RWPE2 (cell line): ENCODE data around the gene SH3RF2.

ENCODE experiments used
- ATAC-seq: fragments of 200-7000 bp; cut with Tn5 transposase; 3 replicates; pipeline ENCODE4 v1.9.1; 2021; ENCODE audit warnings: low read depth
- DNase-seq: peaks from one replicate; pipeline ENCODE4 v3.0.0-alpha.2; 2020; ENCODE audit warnings: low spot score
- H3K27ac ChIP-seq: fragments of 450-650 bp; 2 replicates; pipeline ENCODE4 v1.5.1; 2017; ENCODE audit warnings: mild to moderate bottlenecking; ENCODE audit not compliant: poor library complexity, severe bottlenecking
- H3K27me3 ChIP-seq: fragments of 250-450 bp; sonication (Bioruptor Pico); 2 replicates; pipeline ENCODE4 v1.5.1; 2021; ENCODE audit warnings: mild to moderate bottlenecking, moderate library complexity; ENCODE audit not compliant: insufficient read depth, poor library complexity, severe bottlenecking
- H3K36me3 ChIP-seq: fragments of 250-450 bp; sonication (Bioruptor Pico); 2 replicates; pipeline ENCODE4 v1.5.1; 2020; ENCODE audit warnings: low read depth, mild to moderate bottlenecking, moderate library complexity
- H3K4me1 ChIP-seq: fragments of 250-450 bp; sonication (Bioruptor Pico); 2 replicates; pipeline ENCODE4 v1.5.1; 2021; ENCODE audit warnings: mild to moderate bottlenecking, moderate library complexity; ENCODE audit not compliant: insufficient read depth, poor library complexity, severe bottlenecking
- H3K4me3 ChIP-seq: fragments of 250-450 bp; sonication (Bioruptor Pico); 2 replicates; pipeline ENCODE4 v1.5.1; 2021; ENCODE audit warnings: mild to moderate bottlenecking, moderate library complexity; ENCODE audit not compliant: severe bottlenecking
- H3K9me3 ChIP-seq: fragments of 250-450 bp; sonication (Bioruptor Pico); 2 replicates; pipeline ENCODE4 v1.5.1; 2021; ENCODE audit warnings: mild to moderate bottlenecking, moderate library complexity; ENCODE audit not compliant: severe bottlenecking
- TF ChIP-seq, protein P1 (sequence below): fragments of 450-650 bp; IDR thresholded peaks from one replicate; pipeline ENCODE4 v1.5.1; 2017; ENCODE audit warnings: mild to moderate bottlenecking, moderate library complexity; ENCODE audit not compliant: poor library complexity, severe bottlenecking

The SH3RF2 gene

DNA sequence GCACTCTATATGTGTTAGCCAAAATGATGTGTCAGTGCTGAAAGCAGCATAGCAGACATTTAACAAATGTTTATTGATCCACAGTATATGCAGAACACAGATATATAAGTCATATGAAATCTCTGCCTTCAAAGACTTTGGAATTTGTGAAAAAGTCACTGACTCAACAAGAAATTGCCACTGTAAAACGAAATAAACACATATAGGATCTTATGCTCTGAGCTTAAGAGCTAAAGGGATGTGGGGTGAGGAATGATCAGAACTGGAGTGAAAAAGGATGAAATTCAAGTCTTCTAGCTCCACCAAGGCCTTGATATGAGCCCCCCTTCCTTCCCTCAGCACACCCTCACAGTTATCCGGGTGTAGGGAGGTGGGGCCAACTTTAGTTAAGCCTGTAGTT lies 119.1 kb downstream of the SH3RF2 start:
- Histone ChIP-seq H3K36me3 (peaks cover 25% of the 10 kb centered on the region), H3K27ac (no peak overlapping the region), H3K4me3 (no peak overlapping the region), H3K9me3 (no peaks in the 10 kb centered on the region), H3K27me3 (no peaks in the 10 kb centered on the region), H3K4me1 (no peaks in the 10 kb centered on the region)
- ATAC-seq, result no peak
- DNase-seq, result no peak
- TF ChIP-seq, protein P1, sequence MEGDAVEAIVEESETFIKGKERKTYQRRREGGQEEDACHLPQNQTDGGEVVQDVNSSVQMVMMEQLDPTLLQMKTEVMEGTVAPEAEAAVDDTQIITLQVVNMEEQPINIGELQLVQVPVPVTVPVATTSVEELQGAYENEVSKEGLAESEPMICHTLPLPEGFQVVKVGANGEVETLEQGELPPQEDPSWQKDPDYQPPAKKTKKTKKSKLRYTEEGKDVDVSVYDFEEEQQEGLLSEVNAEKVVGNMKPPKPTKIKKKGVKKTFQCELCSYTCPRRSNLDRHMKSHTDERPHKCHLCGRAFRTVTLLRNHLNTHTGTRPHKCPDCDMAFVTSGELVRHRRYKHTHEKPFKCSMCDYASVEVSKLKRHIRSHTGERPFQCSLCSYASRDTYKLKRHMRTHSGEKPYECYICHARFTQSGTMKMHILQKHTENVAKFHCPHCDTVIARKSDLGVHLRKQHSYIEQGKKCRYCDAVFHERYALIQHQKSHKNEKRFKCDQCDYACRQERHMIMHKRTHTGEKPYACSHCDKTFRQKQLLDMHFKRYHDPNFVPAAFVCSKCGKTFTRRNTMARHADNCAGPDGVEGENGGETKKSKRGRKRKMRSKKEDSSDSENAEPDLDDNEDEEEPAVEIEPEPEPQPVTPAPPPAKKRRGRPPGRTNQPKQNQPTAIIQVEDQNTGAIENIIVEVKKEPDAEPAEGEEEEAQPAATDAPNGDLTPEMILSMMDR, result no peak

DNA sequence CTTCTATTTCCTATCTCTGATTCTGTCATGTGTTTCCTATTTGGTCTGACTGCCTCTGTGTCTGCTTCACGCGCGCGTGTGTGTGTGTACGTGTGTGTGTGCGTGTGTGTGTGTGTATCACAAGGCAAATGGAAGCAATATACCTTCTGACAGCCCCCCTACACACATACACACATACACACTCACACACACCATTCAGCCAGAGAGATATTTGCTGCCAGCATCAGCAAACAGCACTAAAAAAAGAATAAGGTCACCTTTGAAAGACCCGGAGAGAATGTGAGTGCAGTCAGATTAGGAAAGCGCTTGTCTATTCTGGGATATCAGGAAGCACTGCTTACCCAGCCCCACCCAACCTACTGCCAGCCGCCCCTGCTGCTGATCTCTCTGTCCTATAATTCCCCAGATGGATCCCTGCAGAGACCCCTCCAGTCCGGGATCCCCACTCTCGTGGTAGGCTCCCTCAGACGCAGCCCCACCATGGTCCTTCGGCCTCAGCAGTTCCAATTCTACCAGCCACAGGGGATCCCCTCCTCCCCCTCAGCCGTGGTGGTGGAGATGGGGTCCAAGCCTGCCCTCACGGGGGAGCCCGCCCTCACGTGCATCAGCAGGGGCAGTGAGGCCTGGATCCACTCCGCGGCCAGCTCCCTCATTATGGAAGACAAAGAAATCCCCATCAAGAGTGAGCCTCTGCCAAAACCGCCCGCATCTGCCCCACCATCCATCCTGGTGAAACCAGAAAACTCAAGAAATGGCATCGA lies 123.3 kb downstream of the SH3RF2 start:
- Histone ChIP-seq H3K4me3 (no peak overlapping the region), H3K9me3 (no peaks in the 10 kb centered on the region), H3K27ac (no peak overlapping the region), H3K36me3 (peaks cover 35% of the 10 kb centered on the region), H3K27me3 (no peaks in the 10 kb centered on the region), H3K4me1 (no peaks in the 10 kb centered on the region)
- DNase-seq, result no peak
- TF ChIP-seq, protein P1, result no peak
- ATAC-seq, result no peak

DNA sequence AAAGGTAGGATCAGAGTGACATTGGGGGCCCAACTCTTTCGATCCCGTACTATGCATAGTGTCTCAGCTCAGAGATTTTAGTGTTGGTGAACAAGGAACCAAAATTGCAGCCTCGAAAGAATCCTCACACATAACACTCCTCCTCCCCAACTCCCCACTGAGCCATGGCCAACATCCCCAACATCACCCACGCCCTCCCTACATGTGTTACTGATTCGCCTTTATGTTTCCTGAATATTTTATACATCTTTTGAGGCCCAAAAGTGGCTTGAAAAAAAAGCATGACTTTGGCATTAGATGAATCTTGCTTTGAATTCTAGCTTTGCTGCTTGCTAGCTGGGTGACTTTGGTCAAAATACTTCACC lies 123.8 kb downstream of the SH3RF2 start:
- Histone ChIP-seq H3K36me3 (peaks cover 29% of the 10 kb centered on the region), H3K27ac (no peak overlapping the region), H3K9me3 (no peaks in the 10 kb centered on the region), H3K4me1 (no peaks in the 10 kb centered on the region), H3K4me3 (no peak overlapping the region), H3K27me3 (no peaks in the 10 kb centered on the region)
- no peak for ATAC-seq
- no peak for DNase-seq
- TF ChIP-seq, protein P1, result no peak

DNA sequence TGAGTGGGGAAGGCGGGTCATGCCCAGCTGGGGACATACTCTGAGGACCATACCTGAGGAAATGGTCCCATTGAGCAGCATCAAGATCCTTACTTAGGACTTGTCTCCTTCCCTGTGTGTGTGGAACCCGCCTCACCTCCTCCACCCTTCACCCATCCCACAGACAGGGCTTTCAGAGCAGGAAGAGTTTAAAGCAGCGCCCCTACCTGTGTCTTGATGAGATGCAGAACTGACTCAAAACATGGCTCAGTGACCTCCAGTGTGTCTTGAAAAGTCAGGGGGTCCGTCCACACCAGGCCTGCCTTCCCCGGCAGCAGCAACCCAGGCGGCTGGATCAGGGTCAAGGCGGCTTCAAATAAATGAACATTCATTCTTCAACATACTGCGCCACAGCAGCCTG lies 130.6 kb downstream of the SH3RF2 start:
- Histone ChIP-seq H3K9me3 (no peaks in the 10 kb centered on the region), H3K27me3 (no peaks in the 10 kb centered on the region), H3K4me1 (peaks cover 5% of the 10 kb centered on the region), H3K27ac (no peak overlapping the region), H3K36me3 (peaks cover 5% of the 10 kb centered on the region), H3K4me3 (no peak overlapping the region)
- DNase-seq, result no peak
- ATAC-seq, result no peak
- TF ChIP-seq, protein P1, result no peak

DNA sequence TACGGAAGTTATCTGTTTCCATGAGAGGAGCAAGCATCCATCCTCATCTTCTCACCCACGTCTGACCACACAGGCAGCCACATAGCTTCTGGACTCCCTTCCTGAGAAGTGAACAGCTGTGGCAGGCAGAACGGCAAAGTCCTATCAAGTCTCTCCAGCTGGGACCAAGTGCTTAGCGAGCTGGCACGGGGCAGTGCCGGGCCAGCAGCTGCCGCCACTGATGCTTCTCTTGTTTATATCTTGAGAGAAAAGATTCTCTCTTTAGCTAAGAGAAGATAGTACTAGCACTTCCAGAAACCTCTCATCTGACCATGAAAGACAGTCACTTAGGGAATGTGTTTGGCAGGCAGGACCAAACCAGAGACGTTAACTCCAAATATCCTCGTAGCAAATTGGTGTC lies 131.8 kb downstream of the SH3RF2 start:
- H3K27ac ChIP-seq, result no peak overlapping the region
- H3K4me3 ChIP-seq, result no peak overlapping the region
- H3K4me1 ChIP-seq, result peaks cover 6% of the 10 kb centered on the region
- DNase-seq, result no peak
- no peaks in the 10 kb centered on the region for H3K27me3 ChIP-seq
- ATAC-seq, result no peak; the same call in 2 of the 3 replicates
- no peaks in the 10 kb centered on the region for H3K9me3 ChIP-seq
- H3K36me3 ChIP-seq, result no peaks in the 10 kb centered on the region
- TF ChIP-seq, protein P1, result no peak
